Activated CD4-positive, alpha-beta T cell treated with anti-CD3 and anti-CD28 coated beads, Interleukin-2, Interleukin-4, amounts not matched to agents 100 ng/mL and 50 ng/mL, durations not matched to agents 16 hours and 8 hours (primary cell): Measurements from ENCODE around the gene CHD6.

Experiments used
- DNase-seq: peaks from one replicate; pipeline ENCODE4 v3.0.0-alpha.2; 2020; ENCODE audit warnings: low spot score

Gene CHD6

GRCh38 chr20:41506192-41506915 is 111.8 kb downstream of the CHD6 start:
- DNase-seq = no peak

GRCh38 chr20:41505184-41505583 is 113.0 kb downstream of the CHD6 start:
- no peak for DNase-seq

DNA sequence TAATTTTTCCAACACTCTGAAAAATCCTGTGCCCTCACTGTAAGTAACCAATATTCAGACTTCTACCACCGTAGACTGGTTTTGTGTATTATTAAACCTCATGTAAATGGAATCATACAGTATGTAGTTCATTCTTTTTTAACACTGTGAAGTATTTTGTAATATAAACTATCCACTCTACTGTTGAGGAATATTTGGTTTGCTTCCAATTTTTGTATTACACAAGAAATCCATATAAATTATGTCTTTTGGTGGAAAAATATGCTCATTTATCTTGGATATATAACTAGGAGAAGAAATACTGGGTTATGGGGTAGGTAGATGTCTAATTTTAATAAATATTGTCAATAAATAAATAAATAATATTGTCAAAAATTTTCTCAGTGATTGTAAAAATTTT is 116.8 kb downstream of the CHD6 start:
- DNase-seq = no peak

DNA sequence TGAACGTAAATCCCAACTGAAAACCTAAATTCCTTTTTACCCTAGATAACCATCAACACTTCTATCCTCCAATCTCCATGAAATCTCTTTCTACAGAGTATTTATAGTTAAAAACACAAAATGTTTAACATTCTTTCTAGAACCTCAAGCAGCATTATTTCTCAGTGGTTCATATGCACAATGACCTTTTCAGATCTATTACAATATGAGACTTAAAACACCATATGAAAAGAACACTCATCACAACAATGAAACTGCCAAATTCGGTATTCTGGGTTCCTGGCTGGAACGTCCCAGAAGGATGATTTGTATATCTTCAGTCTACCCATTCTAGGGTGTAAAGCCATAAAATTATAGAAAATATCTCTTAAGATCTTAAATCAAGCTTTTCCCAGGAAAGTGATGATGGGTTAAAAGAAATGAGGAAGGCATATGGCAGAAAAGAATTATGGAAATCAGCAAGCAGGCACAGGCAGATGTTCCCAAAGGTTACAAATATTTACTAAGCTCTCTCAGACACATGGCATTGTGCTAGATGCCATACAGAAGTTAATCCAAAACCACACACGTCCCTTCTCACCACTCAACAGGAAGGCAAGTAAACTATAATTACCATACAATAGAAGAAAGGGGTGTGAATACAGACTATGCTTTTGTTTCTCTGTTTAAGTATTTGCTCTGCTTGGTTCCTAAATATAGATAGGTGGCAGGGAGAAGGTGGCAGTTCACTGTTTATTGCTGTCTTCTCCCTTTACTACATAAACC is 118.0 kb downstream of the CHD6 start:
- DNase-seq = no peak

- DNase-seq = no peak
These were observed 119.1 kb downstream of the CHD6 start for GRCh38 chr20:41499064-41499463.

DNA sequence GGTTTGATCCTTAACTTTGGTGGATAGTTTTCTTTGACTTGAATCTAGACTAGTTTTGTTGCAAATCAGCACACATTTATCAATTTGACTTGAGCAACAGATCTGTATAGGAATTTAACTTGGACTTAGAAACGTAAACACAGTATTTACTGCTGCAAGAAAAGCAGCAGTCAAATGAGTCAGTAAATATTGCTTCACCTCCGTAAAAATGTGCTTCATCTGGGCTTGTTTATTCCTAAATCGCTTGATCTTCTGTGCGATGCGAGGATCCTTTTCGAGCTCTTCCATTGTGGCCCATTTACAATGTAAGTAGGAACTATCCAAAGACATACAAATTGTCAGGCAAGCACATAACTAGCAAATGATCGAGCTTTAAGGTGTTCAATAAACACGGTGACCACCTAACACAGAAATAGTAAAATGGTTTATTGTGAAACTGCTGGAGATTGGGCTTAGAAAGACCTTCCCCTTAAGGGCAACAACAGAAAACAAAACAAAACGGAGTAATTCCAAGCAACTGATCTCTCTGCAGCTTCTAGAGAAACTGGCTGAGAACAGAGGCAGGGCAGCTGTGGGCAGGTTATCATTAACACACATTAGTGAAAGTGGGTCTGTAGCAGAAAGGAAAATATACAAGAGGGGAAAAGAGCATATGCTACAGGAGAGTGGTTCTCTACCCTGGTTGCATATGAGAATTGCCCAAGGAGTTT is 120.8 kb downstream of the CHD6 start:
- no peak for DNase-seq

- DNase-seq = no peak
These were observed 123.7 kb downstream of the CHD6 start for GRCh38 chr20:41494451-41494850.

DNA sequence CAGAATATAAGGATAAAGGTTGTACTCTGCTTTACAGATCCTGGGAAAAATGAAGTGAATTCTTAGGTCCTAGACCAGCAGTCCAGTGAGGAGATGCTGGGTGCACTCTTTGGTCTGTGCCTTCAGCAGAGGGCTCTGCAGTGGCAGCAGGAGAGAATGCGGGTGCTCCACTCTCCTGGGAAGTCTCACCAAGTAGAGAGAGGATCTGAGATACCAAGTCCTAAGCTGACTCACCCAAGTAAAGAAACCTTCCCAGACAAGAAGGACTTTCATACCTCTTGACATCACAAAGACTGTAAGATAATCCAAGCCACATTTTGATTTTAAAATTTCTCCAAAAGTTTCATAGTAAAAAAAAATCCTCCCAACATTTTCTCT is 134.6 kb downstream of the CHD6 start:
- DNase-seq = no peak

GRCh38 chr20:41482647-41483552 is 135.3 kb downstream of the CHD6 start:
- DNase-seq = no peak

- DNase-seq = no peak
These were observed 138.0 kb downstream of the CHD6 start for GRCh38 chr20:41480054-41480770.

DNA sequence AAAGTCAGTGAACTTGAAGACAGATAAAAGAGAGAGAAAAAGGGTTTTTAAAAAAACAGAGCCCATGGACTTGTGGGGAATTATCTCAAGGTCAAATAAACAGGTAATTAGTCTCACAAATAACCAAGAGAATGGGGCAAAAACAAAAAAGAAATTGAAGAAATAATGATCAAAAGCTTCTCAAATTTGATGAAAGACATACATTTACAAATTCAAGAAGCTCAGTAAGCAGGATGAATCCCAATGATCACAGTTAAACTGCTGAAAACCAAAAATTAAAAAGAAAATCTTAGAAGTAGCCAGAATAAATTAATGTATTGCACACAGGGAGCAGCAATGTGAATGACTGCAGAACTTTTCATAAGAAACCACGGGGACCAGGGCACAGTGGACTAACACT is 139.1 kb downstream of the CHD6 start:
- DNase-seq = no peak

DNA sequence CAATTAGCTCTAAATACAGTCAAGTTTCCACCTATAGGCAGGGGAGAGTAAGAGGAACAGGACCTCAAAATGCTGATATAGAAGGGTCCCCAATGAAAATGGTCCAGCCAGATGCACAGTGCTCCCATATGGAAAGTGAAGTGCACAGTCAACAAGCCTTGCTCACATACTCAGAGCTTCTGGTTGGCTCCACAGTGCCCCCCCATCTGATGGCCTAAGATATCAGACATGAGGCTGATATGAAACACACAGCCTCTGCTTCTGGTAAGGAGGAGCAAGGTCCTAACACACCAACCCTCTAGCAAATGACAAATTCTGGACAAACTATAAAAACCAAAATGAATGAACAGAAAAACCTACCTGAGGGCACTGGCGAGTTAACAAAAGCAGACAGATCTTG is 140.2 kb downstream of the CHD6 start:
- no peak for DNase-seq

DNA sequence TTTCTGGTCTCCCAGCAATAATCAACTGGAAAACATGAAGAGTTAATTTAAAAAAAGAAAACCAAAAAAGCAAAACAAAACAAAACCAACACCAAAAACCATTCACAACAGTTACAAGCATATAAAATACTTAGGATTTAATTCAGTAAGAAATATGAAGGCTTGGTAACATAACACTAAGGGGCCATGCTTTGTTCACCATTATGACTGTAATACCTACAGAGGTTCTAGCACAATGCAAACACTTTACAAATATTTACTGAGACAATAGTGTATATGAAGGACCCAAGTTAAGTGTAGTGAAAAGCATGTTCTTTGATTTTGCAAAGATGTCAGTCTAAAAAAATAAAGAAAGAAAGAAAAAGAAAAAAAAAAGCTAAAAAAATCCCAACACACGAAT is 141.7 kb downstream of the CHD6 start:
- no peak for DNase-seq

GRCh38 chr20:41476013-41476441 is 142.2 kb downstream of the CHD6 start:
- no peak for DNase-seq

DNA sequence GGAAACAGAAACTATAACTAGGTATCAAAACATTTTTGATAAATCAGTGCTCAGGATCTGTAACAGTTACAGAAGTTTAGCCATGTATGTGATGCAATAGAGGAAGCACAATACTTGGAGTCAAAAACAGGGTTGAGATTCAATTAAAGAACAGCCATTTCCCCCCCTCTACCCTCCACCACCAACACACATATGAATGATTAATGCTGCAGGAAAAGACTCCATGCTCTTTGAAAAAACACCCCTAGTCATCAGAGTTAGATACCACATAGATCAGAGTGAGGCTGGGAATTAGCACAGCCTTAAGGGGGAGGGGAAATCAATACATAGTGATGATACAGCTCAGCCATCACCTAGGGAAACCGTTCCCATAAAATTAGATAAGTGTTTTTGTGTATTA is 142.7 kb downstream of the CHD6 start:
- DNase-seq = no peak

- no peak for DNase-seq
These were observed 147.6 kb downstream of the CHD6 start for GRCh38 chr20:41470362-41471095.

- DNase-seq = no peak
These were observed 148.3 kb downstream of the CHD6 start for GRCh38 chr20:41469868-41470267.

DNA sequence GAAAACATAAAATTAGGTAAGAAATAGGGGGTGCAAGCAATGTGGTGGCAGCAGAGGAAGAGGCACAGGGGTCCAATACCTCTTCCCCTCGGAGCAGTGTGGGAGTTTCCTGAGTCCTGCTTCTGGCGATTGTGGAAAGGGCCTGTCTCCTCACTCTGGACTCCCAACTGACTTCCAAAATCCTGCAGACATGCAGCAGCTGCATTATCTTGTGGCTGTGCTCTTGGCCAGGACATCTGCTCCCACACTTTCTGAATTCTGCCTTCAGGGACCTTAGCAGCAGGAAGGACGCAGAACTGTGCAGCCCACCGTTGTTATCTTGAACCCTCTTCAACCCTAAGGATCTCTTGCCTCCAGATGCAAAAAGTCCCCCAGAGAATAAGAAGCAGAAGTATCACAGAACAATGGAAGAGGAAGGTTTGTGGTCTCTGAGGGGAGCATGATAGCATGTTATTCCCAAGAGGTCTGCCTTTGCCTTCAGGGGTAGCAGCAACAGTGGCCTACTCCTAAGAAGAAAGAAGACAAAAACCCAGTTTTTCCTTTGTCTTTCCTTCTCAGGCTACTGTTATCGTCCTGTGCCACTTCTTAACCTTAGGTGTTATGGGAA is 149.1 kb downstream of the CHD6 start:
- no peak for DNase-seq

GRCh38 chr20:41467690-41468089 is 150.5 kb downstream of the CHD6 start:
- DNase-seq = no peak

DNA sequence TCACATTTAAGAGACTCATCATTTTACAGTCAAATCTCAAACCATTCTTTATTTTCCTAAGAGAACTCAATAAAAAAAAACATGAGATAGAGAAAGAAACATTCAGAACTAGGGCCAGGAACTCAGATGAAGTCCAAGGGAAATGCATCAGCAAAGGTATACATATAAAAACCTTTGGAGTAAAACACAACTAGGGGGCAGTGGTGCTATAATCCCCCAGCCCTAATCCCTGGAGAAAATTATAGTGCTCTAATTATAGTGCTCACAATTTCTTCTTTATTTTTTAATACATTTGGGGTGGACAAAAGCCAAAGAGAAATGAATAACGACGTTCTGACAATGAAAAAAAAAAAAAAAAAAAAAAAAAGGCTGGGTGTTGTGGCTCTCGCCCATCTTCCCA is 151.0 kb downstream of the CHD6 start:
- no peak for DNase-seq
